G401 (cell line): Measurements from ENCODE around the gene DDX28. TPM values are rescaled to one million over a fixed set of nuclear protein-coding genes. Genes with fewer than 3 reads are reported as not detected.
A peak's percentile ranks its signal among the peaks of the same experiment; 100 is the strongest.

Source experiments
- DNase-seq: peaks from one replicate; pipeline ENCODE4 v3.0.0-alpha.2; 2015; ENCODE audit warnings: low spot score
- in situ Hi-C: cut with HindIII; loops from 2 replicates; pipeline ENCODE4 v1.10.0; 2016; ENCODE audit warnings: low sequenced_read_pairs, mixed read lengths
- total RNA-seq: library from RNA; depleted of rRNA; stranded (reverse); fragments of >200 nt; shearing (Covaris generic); gene quantifications from 2 replicates; pipeline ENCODE4 v1.2.3, GENCODE V29; 2014; rRNA removed

DDX28 gene, protein sequence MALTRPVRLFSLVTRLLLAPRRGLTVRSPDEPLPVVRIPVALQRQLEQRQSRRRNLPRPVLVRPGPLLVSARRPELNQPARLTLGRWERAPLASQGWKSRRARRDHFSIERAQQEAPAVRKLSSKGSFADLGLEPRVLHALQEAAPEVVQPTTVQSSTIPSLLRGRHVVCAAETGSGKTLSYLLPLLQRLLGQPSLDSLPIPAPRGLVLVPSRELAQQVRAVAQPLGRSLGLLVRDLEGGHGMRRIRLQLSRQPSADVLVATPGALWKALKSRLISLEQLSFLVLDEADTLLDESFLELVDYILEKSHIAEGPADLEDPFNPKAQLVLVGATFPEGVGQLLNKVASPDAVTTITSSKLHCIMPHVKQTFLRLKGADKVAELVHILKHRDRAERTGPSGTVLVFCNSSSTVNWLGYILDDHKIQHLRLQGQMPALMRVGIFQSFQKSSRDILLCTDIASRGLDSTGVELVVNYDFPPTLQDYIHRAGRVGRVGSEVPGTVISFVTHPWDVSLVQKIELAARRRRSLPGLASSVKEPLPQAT
- 49.0 and 63.4 TPM in 2 replicates for total RNA-seq

DNA sequence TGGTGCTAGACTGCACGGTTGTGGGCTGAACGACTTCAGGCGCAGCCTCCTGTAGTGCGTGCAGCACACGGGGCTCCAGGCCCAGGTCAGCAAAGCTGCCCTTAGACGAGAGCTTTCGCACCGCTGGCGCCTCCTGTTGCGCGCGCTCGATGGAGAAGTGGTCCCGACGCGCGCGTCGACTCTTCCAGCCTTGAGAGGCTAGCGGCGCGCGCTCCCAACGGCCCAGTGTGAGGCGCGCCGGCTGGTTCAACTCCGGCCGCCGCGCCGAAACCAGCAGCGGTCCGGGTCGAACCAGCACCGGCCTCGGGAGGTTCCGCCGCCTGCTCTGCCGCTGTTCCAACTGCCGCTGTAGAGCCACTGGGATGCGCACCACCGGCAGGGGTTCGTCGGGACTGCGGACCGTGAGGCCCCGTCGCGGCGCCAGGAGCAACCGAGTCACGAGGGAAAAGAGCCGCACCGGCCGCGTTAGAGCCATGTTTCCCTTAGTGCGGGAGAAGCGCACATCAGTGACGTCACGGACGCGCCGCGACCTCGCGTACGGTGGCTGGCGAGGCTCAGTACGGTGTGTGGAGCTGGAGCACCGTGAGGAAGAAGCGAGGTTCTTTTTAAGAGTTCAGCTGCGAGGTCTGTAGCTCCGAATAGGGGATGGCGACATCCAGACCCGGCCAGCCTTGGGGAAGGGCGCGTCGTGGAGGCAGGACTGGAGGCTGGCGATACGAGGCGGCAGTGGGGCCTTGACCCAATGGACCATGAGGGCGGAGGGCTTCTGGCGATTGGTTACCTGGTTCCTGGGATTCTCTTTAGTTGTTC lies at the start of gene DDX28, which contains the start of gene DUS2:
TSS of gene DDX28 (minus strand) at position 505 of the 810 bp plus-strand sequence. CDS start at position 475, 30 bp downstream.
TSS of gene DUS2 (plus strand) at position 557 of the 810 bp plus-strand sequence. CDS start 14,740 bp downstream, outside the sequence.
- DNase-seq: peak; percentile 88
- in situ Hi-C loops: no loop called here

DNA sequence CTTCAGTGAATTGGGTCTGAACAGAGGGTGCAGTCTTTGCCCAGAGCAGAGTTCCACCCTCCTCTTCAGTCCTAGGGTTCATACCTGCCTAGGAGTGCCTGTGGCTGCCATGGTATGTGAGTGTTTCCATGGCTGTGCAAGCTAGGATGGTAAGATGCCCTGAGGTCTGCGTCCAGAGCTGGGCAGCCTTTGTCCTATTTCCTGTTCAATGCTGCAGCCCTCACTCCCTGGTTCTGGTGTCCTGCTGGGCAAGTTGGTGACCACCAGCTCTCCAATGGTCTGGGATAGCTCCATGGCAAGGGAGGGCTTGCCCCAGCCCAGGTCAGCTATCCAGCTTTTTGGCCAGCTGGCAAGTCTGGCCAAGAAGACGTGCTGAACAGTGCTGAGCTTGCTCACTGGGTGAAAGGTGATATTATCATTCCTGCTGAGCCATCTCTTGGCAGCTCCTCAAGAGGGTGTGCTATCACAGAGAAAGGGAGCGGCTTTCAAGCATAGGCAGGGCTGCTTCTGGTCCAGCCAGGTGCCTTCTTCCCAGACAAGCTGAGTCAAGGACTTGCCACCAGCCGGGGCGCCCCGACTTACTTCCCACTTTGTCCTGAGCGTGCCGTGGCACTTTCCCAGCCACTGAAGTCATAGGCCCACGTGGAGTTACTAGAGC lies 49.1 kb upstream of the DDX28 start:
- in situ Hi-C loops: no loop called here
- no peak for DNase-seq

DNA sequence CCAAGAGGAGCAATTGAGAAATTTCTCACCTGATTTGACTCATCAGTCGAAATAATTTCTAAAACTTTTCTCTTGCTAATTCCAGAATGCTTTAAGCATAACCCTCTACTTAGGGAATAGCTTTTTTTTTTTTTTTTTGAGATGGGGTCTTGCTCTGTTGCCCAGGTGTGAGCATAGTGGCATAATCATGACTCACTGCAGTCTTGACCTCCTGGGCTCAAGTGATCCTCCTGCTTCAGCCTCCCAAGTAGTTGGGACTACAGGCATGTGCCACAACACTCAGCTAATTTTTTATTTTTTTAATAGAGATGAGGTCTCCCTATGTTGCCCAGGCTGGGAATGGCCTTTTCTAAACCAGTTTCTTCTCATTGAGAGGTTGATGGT lies 48.5 kb upstream of the DDX28 start:
- in situ Hi-C loops: no loop called here
- DNase-seq: no peak

DNA sequence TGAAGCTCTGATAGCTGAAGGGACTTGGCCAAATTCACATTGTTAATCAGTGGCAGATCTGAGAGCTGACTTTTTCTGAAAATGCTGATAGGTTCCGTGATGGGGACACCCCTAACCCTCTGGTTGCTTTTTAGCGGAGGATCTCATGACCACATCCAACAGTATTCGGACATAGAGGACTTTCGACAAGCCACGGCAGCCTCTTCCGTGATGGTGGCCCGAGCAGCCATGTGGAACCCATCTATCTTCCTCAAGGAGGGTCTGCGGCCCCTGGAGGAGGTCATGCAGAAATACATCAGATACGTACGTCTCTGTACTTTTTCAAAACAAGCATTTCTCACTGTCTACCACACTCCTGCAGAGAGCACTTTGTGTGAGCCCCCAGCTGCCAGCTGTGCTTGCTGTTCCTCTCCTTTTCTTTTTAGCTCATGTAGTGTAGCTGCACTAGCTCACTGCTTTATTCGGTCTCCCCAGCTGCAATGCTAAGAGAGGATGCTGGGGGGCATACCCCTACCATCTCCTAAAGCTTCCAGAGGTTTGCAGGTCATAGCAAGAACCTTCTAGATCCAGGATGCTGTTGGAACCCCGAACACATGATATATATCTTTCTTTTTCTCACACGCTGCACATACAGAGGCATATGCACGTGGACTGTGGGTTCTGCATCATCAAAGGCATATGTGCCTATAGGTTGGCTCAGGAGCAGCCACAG lies 47.9 kb upstream of the DDX28 start:
- in situ Hi-C loops: no loop called here
- no peak for DNase-seq

DNA sequence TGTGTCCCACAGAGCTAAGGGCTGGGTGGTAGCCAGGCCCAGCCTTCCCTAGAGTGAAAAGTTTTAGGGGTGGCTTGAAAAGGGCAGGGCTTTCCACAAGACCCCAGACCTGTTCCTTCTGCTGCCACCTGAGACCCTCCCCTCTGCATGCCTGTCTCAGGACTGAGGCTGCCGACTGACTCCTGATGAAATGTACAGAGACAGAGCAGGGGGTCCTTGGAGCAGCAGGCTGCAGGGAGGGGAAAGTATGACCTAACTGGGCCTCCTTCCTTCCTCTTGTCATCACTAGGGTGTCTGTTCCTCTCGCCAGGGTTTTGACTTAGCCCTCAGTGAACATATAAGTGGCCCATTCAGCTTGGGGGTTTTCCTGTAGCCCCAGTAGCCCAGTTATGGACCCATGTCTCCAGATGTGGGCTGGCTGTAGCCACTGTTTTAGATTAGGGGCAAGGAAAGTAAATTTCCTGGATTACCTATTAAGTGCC lies 47.3 kb upstream of the DDX28 start:
- in situ Hi-C loops: no loop called here
- no peak for DNase-seq

DNA sequence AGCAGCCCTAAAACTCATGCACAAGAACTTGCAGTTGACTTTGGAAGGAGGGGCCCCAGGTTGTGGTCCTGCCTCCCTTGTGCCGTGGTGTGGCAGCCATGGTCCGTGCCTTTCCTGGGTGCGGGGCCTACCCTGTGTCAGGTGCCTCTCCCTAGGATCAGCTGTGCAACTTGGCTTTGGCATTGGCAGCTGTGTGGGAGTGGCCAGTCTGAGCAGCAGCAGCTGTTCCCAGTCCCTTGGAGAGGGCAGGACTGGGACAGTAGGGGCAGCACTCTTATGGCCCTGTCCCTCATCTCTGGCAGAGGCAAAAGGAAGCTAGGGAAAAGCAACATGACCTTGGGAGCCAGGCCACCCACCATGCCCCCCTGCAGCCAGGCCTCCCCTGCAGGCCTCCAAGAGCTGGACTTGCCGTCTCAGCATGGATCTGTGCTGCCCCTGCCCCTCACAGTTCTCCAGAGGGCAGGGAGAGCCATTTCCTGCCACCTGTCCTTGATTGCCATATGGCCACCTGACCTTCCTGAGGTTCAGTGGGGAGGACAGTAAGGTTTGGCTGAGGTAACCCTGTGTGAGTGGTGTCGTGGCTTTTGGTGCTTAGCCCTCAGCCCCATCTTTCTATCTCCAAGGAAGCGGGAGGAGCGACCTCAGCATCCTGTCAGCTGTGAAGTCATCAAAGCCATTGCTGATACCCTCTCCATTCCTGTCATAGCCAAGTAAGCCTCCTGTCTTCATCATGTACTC lies 46.6 kb upstream of the DDX28 start:
- DNase-seq: no peak
- in situ Hi-C loops: no loop called here

DNA sequence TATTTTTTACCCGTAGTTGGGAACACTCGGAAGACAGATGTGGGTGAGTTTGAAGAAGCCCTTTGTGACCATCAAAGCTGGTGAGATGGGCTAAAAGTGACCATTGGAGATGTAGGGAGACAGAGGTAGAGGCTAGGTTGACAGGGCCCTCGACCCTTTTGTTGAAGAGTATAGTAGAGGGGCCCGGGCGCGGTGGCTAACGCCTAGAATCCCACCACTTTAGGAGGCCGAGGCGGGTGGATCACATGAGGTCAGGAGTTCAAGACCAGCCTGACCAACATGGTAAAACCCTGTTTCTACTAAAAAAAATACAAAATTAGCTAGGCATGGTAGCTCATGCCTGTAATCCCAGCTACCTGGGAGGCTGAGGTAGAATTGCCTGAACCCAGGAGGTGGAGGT lies 45.9 kb upstream of the DDX28 start:
- in situ Hi-C loops: no loop called here
- no peak for DNase-seq

DNA sequence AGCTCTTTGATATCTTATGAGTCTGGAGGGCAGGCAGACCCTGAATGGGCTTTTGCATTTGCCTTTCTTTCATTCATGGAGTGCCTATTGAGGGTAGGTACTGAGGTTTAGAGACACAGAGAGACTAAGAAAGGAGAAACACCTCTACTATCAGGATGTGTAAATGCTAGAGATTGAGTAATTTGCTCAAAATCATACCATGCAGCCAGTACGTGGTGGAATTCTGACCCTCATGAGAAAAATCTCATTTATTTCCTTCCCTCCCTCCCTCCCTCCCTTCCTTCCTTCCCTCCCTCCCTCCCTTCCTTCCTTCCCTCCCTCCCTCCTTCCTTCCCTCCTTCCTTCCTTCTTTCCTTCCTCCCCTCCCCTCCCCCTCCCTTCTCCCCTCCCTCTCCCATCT lies 43.7 kb upstream of the DDX28 start:
- no peak for DNase-seq
- in situ Hi-C loops: no loop called here

DNA sequence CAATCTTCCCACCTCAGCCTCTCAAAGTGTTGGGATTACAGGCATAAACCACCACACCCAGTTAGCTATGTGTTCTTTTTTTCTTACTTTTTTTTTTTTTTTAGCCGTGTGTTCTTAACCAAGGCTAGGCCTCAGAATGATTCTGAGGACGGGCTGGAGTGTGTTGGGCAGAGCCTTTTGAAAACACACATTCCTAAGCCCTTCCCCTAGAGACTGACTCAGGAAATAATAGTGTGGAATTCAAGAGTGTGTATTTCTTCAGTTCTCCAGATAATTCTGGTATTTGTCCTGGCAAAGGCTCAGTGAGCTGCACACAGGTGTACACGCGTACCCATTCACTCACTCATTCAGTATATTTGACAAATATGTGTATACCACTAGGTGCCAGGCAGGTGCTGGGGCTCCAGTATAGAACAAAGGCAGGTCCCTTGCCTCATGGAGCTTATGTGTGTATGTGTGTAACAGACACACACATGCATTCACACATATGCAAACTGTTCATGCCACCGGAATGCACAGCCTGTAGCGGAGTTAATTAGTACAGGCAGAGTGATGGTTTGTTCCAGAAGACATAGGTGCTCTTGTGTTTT lies 42.8 kb upstream of the DDX28 start:
- in situ Hi-C loops: no loop called here
- no peak for DNase-seq

DNA sequence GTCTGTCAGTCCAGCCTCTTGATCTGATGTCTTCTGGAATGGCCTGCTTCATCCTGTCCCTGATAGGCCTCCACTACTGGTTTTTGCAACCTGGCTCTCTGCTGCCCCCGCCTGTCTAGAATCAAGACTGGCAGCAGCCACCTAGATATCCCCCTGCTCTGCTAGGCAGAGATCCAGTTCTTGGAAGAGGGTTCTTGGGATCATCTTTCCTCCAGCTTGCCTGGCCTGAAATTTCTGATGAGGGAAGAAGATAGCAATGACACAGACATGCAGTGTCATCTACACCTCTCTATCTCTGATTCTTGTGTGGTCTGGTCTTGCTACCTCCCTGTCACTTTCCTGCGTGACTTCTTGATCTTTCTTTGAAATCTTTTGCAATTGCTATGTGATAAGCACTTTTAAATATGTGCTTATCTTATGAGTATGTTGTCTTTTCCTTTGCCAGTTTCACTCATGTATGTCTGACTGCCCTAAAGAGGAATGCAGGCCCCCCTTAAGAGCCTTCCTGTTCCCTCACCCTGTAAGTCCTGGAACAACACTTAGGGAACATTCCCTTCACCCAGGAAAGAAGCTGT lies 41.8 kb upstream of the DDX28 start:
- DNase-seq: peak; percentile 68
- in situ Hi-C loops: no loop called here

DNA sequence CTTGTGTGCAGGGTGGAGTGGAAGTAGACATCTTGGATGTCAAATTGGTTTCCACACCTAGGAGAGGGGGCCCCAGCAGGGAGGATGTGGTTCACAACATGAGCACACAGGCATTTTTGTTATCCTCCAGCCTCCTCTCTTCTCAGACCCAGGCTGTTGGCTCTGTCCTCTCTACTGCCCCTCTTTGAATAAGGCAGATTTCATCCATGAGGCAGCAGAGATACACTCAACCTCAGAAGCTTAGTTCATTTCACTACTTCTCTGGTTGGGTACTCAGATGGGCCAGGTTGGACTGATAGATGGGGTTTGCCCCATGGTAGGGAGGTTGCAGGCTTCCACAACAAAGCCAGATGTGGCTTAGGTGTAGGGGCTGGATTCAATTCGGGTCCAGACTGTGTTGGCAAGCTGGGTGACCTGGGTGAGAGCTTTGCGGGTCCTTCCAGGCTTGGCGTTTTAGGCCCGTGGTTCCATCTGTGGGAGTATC lies 39.9 kb upstream of the DDX28 start:
- in situ Hi-C loops: no loop called here
- DNase-seq: no peak

DNA sequence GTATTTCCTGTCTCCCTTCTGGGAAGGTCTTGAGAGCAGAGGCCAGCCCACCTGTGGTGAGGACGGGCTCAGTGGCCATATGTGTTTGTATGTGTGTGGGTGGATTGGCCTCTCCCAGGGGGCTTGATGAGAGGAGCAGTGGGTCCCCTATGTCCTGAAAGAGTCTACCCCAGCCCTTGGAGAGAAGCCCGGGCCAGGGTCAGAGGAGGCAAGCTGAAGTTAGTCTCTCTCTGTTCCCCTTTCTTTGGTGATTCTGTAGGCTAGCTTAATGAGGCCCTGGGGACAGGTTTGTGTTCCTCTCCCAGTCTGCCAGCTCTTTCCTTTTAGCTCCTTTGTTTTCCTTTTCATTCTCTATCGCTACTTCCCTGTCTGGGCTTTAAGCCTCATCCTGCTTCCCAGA lies 38.4 kb upstream of the DDX28 start:
- in situ Hi-C loops: no loop called here
- no peak for DNase-seq

DNA sequence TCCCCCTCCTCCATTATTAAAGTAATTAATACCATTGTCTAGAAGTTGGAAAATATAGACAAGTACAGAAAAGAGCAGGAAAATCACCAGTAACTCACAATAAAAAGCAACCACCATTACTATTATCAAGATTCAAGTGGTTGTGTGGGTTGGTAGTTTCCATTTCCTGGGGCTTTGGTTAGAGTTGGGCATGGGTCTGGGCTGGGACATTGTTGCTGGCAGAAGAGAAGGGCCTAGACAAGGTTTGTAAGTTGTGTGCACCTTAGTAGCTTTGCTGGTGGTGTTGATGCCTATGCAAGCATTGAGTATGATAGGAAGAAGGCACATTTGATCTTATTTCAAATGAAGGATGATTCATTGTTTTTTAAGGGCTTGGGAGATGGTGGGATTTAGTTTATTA lies 36.8 kb upstream of the DDX28 start:
- in situ Hi-C loops: no loop called here

DNA sequence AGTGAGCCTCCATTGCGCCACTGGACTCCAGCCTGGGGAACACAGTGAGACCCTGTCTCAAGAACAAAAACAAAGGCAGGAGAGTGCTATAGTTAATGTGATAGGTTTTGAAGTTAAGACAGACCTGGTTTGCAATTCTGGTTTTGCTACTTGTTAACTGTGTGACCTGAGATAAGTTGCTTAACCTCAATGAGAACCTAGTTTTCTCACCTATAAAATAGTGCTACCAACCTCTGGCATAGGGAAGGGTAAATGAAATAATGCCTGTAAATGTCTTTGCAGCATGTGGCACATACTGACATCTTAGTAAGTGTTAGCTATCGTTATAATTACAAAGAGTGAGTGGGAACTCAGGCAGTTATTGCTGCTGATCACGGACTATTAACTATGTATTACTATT lies 32.4 kb upstream of the DDX28 start:
- in situ Hi-C loops: no loop called here
- no peak for DNase-seq

More for the DNA sequence above, 36.8 kb upstream of the DDX28 start:
- DNase-seq: no peak

DNA sequence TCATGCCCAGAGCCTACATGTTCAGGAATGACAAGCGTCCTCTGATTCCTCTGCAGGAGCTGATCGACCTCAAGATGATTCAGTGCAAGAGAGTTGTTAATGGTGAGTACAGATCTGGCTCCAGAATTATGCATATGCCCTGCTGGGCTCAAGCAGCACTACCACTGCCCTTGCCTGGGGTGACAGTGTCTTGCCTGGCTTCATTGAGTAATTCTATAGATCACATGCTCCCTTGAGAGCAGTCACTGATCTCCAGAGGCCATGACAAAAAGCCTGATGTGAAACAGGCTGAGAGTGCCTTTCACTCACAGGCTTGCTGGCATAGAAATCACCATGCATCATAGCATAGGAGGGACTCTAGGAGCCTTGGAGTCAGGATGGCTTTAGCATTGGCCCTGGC lies 26.4 kb upstream of the DDX28 start:
- in situ Hi-C loops: no loop called here
- no peak for DNase-seq

DNA sequence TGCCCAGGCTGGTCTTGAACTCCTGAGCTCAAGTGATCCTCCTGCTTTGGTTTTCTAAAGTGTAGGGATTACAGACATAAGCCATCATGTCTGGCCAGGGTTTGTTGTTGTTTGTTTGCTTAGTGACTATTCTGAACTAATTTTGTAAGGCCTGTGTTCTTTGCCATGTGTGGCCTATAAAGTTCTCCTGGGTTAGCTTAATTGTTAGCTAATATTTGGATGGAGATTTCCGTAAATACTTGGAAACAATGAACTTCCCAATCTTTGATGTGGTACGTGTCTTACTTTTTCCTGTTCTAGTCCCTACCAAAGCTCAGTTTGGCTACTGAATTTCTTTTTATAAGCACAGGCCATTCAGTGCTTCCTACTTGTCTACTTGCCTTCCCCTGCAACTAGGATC lies 25.0 kb upstream of the DDX28 start:
- in situ Hi-C loops: no loop called here
- DNase-seq: no peak

DNA sequence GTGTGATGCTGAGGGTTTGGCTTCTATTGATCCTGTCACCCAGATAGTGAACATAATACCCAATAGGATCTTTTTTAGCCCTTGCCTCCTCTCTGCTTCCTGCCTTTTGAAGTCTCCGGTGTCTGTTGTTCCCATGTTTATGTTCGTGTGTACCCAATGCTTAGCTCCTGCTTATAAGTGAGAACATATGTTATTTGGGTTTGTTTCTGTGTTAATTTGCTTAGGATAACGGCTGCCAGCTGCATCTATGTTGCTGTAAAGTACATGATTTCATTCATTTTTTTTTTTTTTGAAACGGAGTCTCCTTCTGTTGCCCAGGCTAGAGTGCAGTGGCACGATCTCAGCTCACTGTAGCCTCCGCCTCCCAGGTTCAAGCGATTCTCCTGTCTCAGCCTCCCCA lies 23.1 kb upstream of the DDX28 start:
- DNase-seq: no peak
- in situ Hi-C loops: no loop called here
